ENCODE results near the gene ASIC1.

- TF ChIP-seq, protein P1, sequence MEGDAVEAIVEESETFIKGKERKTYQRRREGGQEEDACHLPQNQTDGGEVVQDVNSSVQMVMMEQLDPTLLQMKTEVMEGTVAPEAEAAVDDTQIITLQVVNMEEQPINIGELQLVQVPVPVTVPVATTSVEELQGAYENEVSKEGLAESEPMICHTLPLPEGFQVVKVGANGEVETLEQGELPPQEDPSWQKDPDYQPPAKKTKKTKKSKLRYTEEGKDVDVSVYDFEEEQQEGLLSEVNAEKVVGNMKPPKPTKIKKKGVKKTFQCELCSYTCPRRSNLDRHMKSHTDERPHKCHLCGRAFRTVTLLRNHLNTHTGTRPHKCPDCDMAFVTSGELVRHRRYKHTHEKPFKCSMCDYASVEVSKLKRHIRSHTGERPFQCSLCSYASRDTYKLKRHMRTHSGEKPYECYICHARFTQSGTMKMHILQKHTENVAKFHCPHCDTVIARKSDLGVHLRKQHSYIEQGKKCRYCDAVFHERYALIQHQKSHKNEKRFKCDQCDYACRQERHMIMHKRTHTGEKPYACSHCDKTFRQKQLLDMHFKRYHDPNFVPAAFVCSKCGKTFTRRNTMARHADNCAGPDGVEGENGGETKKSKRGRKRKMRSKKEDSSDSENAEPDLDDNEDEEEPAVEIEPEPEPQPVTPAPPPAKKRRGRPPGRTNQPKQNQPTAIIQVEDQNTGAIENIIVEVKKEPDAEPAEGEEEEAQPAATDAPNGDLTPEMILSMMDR (IDR thresholded peaks at IDR 0.05), result no peak
- no peak for TF ChIP-seq POLR2A (IDR thresholded peaks at IDR 0.05)
Observed at GRCh38 chr12:50069539-50069938, 12.1 kb downstream of the ASIC1 start.
